Caki2 (cell line): ENCODE results near the gene PASK. TPM values are rescaled to one million over a fixed set of nuclear protein-coding genes. Genes with fewer than 3 reads are reported as not detected.

ENCODE experiments used
- DNase-seq: peaks from one replicate; pipeline ENCODE4 v3.0.0-alpha.2; 2015; ENCODE audit warnings: low read depth
- in situ Hi-C: cut with HindIII; loops from 2 replicates; pipeline ENCODE4 v1.10.0; 2016; ENCODE audit warnings: low sequenced_read_pairs, low pct_unique_long_range_greater_than_20kb, mixed read lengths
- total RNA-seq: library from RNA; depleted of rRNA; stranded (reverse); fragments of >200 nt; shearing (Covaris generic); gene quantifications from 2 replicates; pipeline ENCODE4 v1.2.3, GENCODE V29; 2014; ENCODE audit warnings: low replicate concordance

Gene PASK
- total RNA-seq, 1 experiment from 2014 or later: 6.9 TPM

- DNase-seq: no peak
- in situ Hi-C loops: no loop called here
These were observed 75.0 kb downstream of the PASK start for GRCh38 chr2:241074065-241074818.

GRCh38 chr2:241073166-241074064, 75.9 kb downstream of the PASK start:
- in situ Hi-C loops: no loop called here
- no peak for DNase-seq

- in situ Hi-C loops: no loop called here
- DNase-seq: no peak
These were observed 76.6 kb downstream of the PASK start for GRCh38 chr2:241072553-241073165.

- in situ Hi-C loops: no loop called here
- no peak for DNase-seq
These were observed 77.1 kb downstream of the PASK start for GRCh38 chr2:241072151-241072550.

GRCh38 chr2:241071677-241072111, 77.6 kb downstream of the PASK start:
- in situ Hi-C loops: no loop called here
- DNase-seq: no peak

- no peak for DNase-seq
- in situ Hi-C loops: no loop called here
These were observed 78.2 kb downstream of the PASK start for GRCh38 chr2:241070811-241071676.

- DNase-seq: no peak
- in situ Hi-C loops: no loop called here
These were observed 78.9 kb downstream of the PASK start for GRCh38 chr2:241070361-241070760.

- no peak for DNase-seq
- in situ Hi-C loops: no loop called here
These were observed 79.4 kb downstream of the PASK start for GRCh38 chr2:241069821-241070281.

GRCh38 chr2:241068942-241069810, 80.1 kb downstream of the PASK start:
- in situ Hi-C loops: no loop called here
- DNase-seq: no peak

- no peak for DNase-seq
- in situ Hi-C loops: no loop called here
These were observed 80.9 kb downstream of the PASK start for GRCh38 chr2:241068136-241068941.

- no peak for DNase-seq
- in situ Hi-C loops: no loop called here
These were observed 81.7 kb downstream of the PASK start for GRCh38 chr2:241067501-241068135.

GRCh38 chr2:241066893-241067341, 82.4 kb downstream of the PASK start:
- in situ Hi-C loops: no loop called here
- no peak for DNase-seq

GRCh38 chr2:241066171-241066892, 82.9 kb downstream of the PASK start:
- in situ Hi-C loops: no loop called here
- DNase-seq: no peak

GRCh38 chr2:241065355-241065803, 83.9 kb downstream of the PASK start:
- in situ Hi-C loops: no loop called here
- DNase-seq: no peak

GRCh38 chr2:241064802-241065354, 84.4 kb downstream of the PASK start:
- no peak for DNase-seq
- in situ Hi-C loops: no loop called here
